ENCODE results near the gene ISYNA1.

Gene ISYNA1

DNA sequence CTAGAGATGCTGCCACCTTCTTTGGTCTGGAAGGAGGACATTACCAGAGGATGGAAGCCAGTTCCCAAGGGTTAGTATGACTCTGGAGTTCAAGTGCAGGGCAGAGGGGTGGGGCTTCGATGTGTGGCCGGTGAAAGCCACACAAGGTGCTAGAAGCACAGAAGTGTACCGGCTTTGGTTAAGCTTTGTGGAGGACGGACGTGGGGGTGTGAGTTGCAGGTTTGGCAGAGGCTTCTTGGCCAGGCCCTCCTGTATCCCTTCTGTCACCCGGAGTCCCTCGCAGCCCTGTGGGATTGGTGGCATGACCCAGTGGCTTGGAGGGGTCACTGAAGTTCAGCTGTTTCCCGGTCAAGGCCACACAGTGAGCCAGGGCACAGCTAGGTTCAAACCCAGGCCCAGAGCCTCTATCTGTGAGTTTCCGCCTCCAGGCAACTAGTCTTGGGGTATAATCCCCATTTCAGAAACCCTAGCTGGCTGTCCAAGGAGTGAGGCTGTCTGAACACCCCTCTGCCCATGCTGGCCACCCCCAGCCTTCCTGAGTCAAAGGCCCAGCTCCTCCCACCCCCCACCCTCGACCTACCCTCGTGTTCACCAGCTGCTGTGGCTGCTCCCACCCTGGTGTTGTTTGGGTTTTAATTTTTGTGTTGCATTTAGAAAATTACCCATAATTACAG, 23.3 kb downstream of the ISYNA1 start:
- no peaks in the 10 kb centered on the region for H4K20me1 ChIP-seq (ENCODE audit: control insufficient read depth, insufficient read depth, low read depth, low read length)
- H3K36me3 ChIP-seq (ENCODE audit: control insufficient read depth, low read length), result no peaks in the 10 kb centered on the region
- H3K4me2 ChIP-seq (ENCODE audit: low read length), result peak overlapping the region; percentile 78
- H3K27me3 ChIP-seq (ENCODE audit: control insufficient read depth, low read length), result no peaks in the 10 kb centered on the region
- H3K9me2 ChIP-seq (replicated peaks; ENCODE audit: control insufficient read depth, low read length), result no peaks in the 10 kb centered on the region
- H3K27ac ChIP-seq (ENCODE audit: low read depth, low read length), result peak overlapping the region; percentile 87
- peaks cover 25% of the 10 kb centered on the region for H3F3A ChIP-seq (ENCODE audit: control insufficient read depth, insufficient read depth)
- H3K79me2 ChIP-seq (ENCODE audit: control insufficient read depth, low read length), result peaks cover 2% of the 10 kb centered on the region
- peaks cover 56% of the 10 kb centered on the region for H3K4me1 ChIP-seq (ENCODE audit: control insufficient read depth, low read length)
- TF ChIP-seq EZH2phosphoT487 (IDR thresholded peaks at IDR 0.05; ENCODE audit: borderline replicate concordance, low read length) (no peak), CTCF (IDR thresholded peaks at IDR 0.05; ENCODE audit: low read depth, low read length, poor library complexity, severe bottlenecking) (no peak)
- peak overlapping the region; percentile 90 for H3K4me3 ChIP-seq (ENCODE audit: low read length)
- H3K9me3 ChIP-seq (ENCODE audit: control insufficient read depth, insufficient read depth, low read length), result no peaks in the 10 kb centered on the region

- Histone ChIP-seq H3K36me3 (ENCODE audit: control insufficient read depth, low read length) (no peaks in the 10 kb centered on the region), H3K4me2 (ENCODE audit: low read length) (no peak overlapping the region), H3K9me3 (ENCODE audit: control insufficient read depth, insufficient read depth, low read length) (no peaks in the 10 kb centered on the region), H3K27me3 (ENCODE audit: control insufficient read depth, low read length) (no peaks in the 10 kb centered on the region), H3K79me2 (ENCODE audit: control insufficient read depth, low read length) (no peaks in the 10 kb centered on the region), H3K27ac (ENCODE audit: low read depth, low read length) (no peak overlapping the region), H3K9me2 (replicated peaks; ENCODE audit: control insufficient read depth, low read length) (no peaks in the 10 kb centered on the region), H3K4me3 (ENCODE audit: low read length) (no peak overlapping the region), H3F3A (ENCODE audit: control insufficient read depth, insufficient read depth) (peaks cover 12% of the 10 kb centered on the region), H3K4me1 (ENCODE audit: control insufficient read depth, low read length) (peaks cover 55% of the 10 kb centered on the region), H4K20me1 (ENCODE audit: control insufficient read depth, insufficient read depth, low read depth, low read length) (no peaks in the 10 kb centered on the region)
- TF ChIP-seq EZH2phosphoT487 (IDR thresholded peaks at IDR 0.05; ENCODE audit: borderline replicate concordance, low read length) (no peak), CTCF (IDR thresholded peaks at IDR 0.05; ENCODE audit: low read depth, low read length, poor library complexity, severe bottlenecking) (no peak)
Measured at GRCh38 chr19:18412610-18413239, 25.2 kb downstream of the ISYNA1 start.

DNA sequence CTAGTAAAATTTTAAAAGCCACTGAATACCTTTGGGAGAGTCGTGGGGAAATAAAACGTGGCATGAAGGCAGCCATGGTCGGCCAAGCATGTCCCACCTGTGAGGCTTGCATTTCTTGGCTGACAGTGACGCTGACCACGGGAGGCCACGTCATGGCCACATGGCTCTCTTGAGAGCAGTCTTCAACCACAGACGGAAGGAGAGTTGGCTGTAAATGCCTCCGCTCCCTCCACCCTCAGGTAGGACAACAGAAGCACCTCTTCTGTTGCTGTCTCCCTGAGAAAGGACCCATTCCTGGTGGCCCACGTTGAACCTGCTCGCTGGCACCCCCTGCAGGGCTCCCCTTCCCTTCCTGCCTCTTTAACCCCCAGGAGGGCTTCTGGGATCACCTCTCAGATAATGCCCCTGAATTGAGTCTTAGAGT, 29.9 kb downstream of the ISYNA1 start:
- no peaks in the 10 kb centered on the region for H3K79me2 ChIP-seq (ENCODE audit: control insufficient read depth, low read length)
- peak overlapping the region; percentile 56 for H3K4me2 ChIP-seq (ENCODE audit: low read length)
- no peaks in the 10 kb centered on the region for H3F3A ChIP-seq (ENCODE audit: control insufficient read depth, insufficient read depth)
- TF ChIP-seq CTCF (IDR thresholded peaks at IDR 0.05; ENCODE audit: low read depth, low read length, poor library complexity, severe bottlenecking) (peak; percentile 81), EZH2phosphoT487 (IDR thresholded peaks at IDR 0.05; ENCODE audit: borderline replicate concordance, low read length) (no peak)
- H3K9me3 ChIP-seq (ENCODE audit: control insufficient read depth, insufficient read depth, low read length), result no peaks in the 10 kb centered on the region
- H3K4me3 ChIP-seq (ENCODE audit: low read length), result peak overlapping the region; percentile 17; the same call in 1 of the 2 replicates
- H3K27ac ChIP-seq (ENCODE audit: low read depth, low read length), result no peak overlapping the region
- H3K9me2 ChIP-seq (replicated peaks; ENCODE audit: control insufficient read depth, low read length), result no peaks in the 10 kb centered on the region
- H3K36me3 ChIP-seq (ENCODE audit: control insufficient read depth, low read length), result no peaks in the 10 kb centered on the region
- peaks cover 42% of the 10 kb centered on the region for H3K4me1 ChIP-seq (ENCODE audit: control insufficient read depth, low read length)
- no peaks in the 10 kb centered on the region for H3K27me3 ChIP-seq (ENCODE audit: control insufficient read depth, low read length)
- H4K20me1 ChIP-seq (ENCODE audit: control insufficient read depth, insufficient read depth, low read depth, low read length), result no peaks in the 10 kb centered on the region

Measured in DOHH2 (cell line).